LoVo (cell line): ENCODE measurements around the gene FAM131A.

Experiments used
- DNase-seq: peaks from one replicate; pipeline ENCODE4 v3.0.0-alpha.2; 2016; ENCODE audit warnings: low spot score

Gene FAM131A

GRCh38 chr3:184341925-184342324, 4.5 kb downstream of the FAM131A start:
- no peak for DNase-seq

- no peak for DNase-seq
Measured at GRCh38 chr3:184343200-184343876, 5.9 kb downstream of the FAM131A start.

- no peak for DNase-seq
Measured at GRCh38 chr3:184344579-184345316, 7.3 kb downstream of the FAM131A start.

- DNase-seq, result peak; percentile 84
Measured at GRCh38 chr3:184345317-184346144, 8.1 kb downstream of the FAM131A start.

GRCh38 chr3:184346480-184347190, 9.2 kb downstream of the FAM131A start:
- DNase-seq, result no peak

GRCh38 chr3:184347321-184348056, 10.1 kb downstream of the FAM131A start:
- DNase-seq, result no peak

GRCh38 chr3:184348057-184348382, 10.6 kb downstream of the FAM131A start:
- no peak for DNase-seq

GRCh38 chr3:184349563-184350470, 12.4 kb downstream of the FAM131A start:
- no peak for DNase-seq

GRCh38 chr3:184350618-184351017, 13.2 kb downstream of the FAM131A start:
- DNase-seq, result no peak

- DNase-seq, result no peak
Measured at GRCh38 chr3:184351511-184352148, 14.2 kb downstream of the FAM131A start.

- DNase-seq, result no peak
Measured at GRCh38 chr3:184352149-184352785, 14.9 kb downstream of the FAM131A start.

- no peak for DNase-seq
Measured at GRCh38 chr3:184352897-184353545, 15.6 kb downstream of the FAM131A start.

- DNase-seq, result no peak
Measured at GRCh38 chr3:184353546-184353941, 16.1 kb downstream of the FAM131A start.

- DNase-seq, result no peak
Measured at GRCh38 chr3:184354121-184354728, 16.8 kb downstream of the FAM131A start.

- no peak for DNase-seq
Measured at GRCh38 chr3:184354754-184355153, 17.4 kb downstream of the FAM131A start.

GRCh38 chr3:184355261-184356040, 18.1 kb downstream of the FAM131A start:
- DNase-seq, result no peak

- no peak for DNase-seq
Measured at GRCh38 chr3:184357248-184358123, 20.1 kb downstream of the FAM131A start.
